Gastrocnemius medialis (tissue), 4 donors: Measurements from ENCODE around the gene TPRG1L.

Experiments used
- CTCF ChIP-seq, 5 experiments: fragments of 450-650 bp in 3 of 5; fragments of 200-600 bp in 2 of 5; sonication (generic) in 2 of 5; IDR thresholded peaks in 4 of 5; conservative IDR thresholded peaks in 1 of 5; 1 replicate in 4 of 5; 2 replicates in 1 of 5; pipeline ENCODE4 v1.5.1; 2016 to 2019; ENCODE audit warnings: antibody characterized with exemption in 5 of 5, mild to moderate bottlenecking in 3 of 5, moderate library complexity in 3 of 5
- POLR2A ChIP-seq, 2 donors: fragments of 450-650 bp; IDR thresholded peaks; one replicate each; pipeline ENCODE4 v1.6.1; 2017; ENCODE audit warnings: antibody characterized with exemption in 2 of 2, mild to moderate bottlenecking in 2 of 2, moderate library complexity in 2 of 2

- no peak for TF ChIP-seq POLR2A (IDR thresholded peaks at IDR 0.05)
- TF ChIP-seq CTCF (IDR thresholded peaks at IDR 0.05 in 4 of 5, conservative IDR thresholded peaks at IDR 0.05 in 1 of 5) = no peak
These were observed 13.9 kb downstream of the TPRG1L start for GRCh38 chr1:3638676-3639075.
